BJ (cell line): ENCODE measurements around the gene TSTD2. TPM values are rescaled to one million over a fixed set of nuclear protein-coding genes. Genes with fewer than 3 reads are reported as not detected.

Experiments used
- CTCF ChIA-PET: fragments of 350-600 bp; formaldehyde crosslinking; extraction: SDS; loops from one replicate; lab custom pipeline; 2021; ENCODE audit warnings: antibody characterized with exemption, inconsistent platforms; lab: Yijun Ruan, JAX
- POLR2A ChIA-PET: fragments of 300-600 bp; sonication (Branson Sonifier 250); formaldehyde crosslinking; extraction: SDS; loops from one replicate; lab custom pipeline; 2021; ENCODE audit warnings: antibody characterized with exemption; lab: Charles Lee
- DNase-seq: peaks from one replicate; pipeline ENCODE4 v3.0.0-alpha.2; 2011; ENCODE audit warnings: low read depth
- H3K27me3 ChIP-seq: 2 replicates; pipeline ENCODE4 v1.6.0; 2011; ENCODE audit warnings: low read length; ENCODE audit not compliant: control insufficient read depth, insufficient read depth
- H3K36me3 ChIP-seq: 2 replicates; pipeline ENCODE4 v1.5.1; 2011; ENCODE audit warnings: low read length; ENCODE audit not compliant: control insufficient read depth, insufficient read depth
- H3K4me3 ChIP-seq: 2 replicates; pipeline ENCODE4 v1.5.1; 2011; ENCODE audit warnings: low read depth, mild to moderate bottlenecking, control low read depth, low read length
- CTCF ChIP-seq: IDR thresholded peaks from 2 replicates; pipeline ENCODE4 v1.5.1; 2011; ENCODE audit warnings: low read depth, mild to moderate bottlenecking, control low read depth, inconsistent platforms, low read length, moderate library complexity; ENCODE audit not compliant: insufficient read depth
- polyA plus RNA-seq: library from polyadenylated mRNA; depleted of rRNA; stranded (reverse); fragments of >200 nt; gene quantifications from 2 replicates; pipeline ENCODE4 v1.2.3, GENCODE V29; 2011

The TSTD2 gene
- polyA plus RNA-seq, 1 experiment, result 15.4 TPM

DNA sequence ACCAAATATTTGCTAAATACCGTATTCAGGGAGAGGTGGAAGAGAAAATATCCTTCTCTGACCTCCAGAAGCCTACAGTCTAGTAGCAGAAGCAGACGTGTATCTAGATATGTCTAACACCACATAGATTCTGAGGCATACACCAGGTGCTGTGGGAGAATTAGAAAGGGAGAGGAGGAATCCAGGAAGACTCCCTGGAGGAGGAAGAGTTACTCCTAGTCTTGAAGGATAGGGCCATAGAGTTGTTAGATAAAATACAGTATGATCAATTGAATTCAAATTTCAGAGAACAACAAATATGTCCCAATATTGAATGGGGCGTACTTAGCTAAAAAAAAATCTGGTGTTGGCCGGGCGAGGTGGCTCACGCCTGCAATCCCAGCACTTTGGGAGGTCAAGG, 73.0 kb downstream of the TSTD2 start:
- no peak for DNase-seq
- ChIA-PET CTCF (no interaction called here), POLR2A (no interaction called here)
- no peak overlapping the region for H3K4me3 ChIP-seq
- H3K27me3 ChIP-seq, result peaks cover 8% of the 10 kb centered on the region
- TF ChIP-seq CTCF, result no peak
- H3K36me3 ChIP-seq, result no peaks in the 10 kb centered on the region

DNA sequence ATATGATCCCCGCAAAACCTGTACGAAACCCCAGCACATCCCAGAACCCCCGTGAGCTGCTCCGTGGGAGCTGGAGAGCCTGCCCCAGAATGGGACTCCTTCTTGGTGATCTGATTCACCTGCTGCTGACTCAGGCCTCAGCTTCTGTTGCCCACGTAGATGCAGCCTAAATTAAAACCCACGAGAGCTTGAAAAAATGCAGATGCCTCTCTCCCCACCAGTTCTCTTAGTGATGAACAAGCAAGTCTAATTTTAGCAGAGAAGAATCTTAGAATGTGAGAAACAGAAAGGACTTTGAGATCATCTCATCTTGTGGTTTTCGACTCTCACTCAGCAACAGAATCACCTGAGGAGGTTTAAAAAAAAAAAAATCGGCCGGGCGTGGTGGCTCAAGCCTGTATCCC, 74.1 kb downstream of the TSTD2 start:
- H3K27me3 ChIP-seq, result peaks cover 11% of the 10 kb centered on the region
- TF ChIP-seq CTCF, result no peak
- H3K4me3 ChIP-seq, result no peak overlapping the region
- no peak for DNase-seq
- no peaks in the 10 kb centered on the region for H3K36me3 ChIP-seq
- POLR2A ChIA-PET, result no interaction called here
- CTCF ChIA-PET, result interaction anchor here (0.6 to 1.5 kb wide), 3 partner anchors 10 to 43 kb away, joined by 3 to 4 read pairs (median 3); no protein-coding TSS in a partner anchor

- POLR2A ChIA-PET, result no interaction called here
- CTCF ChIA-PET, result interaction anchor here (0.6 to 1.5 kb wide), 3 partner anchors 9 to 43 kb away, joined by 3 to 4 read pairs (median 3); no protein-coding TSS in a partner anchor
- no peak for TF ChIP-seq CTCF
- DNase-seq, result no peak
- no peaks in the 10 kb centered on the region for H3K36me3 ChIP-seq
- H3K4me3 ChIP-seq, result no peak overlapping the region
- peaks cover 11% of the 10 kb centered on the region for H3K27me3 ChIP-seq
These were observed 74.5 kb downstream of the TSTD2 start for GRCh38 chr9:97558701-97559101.

DNA sequence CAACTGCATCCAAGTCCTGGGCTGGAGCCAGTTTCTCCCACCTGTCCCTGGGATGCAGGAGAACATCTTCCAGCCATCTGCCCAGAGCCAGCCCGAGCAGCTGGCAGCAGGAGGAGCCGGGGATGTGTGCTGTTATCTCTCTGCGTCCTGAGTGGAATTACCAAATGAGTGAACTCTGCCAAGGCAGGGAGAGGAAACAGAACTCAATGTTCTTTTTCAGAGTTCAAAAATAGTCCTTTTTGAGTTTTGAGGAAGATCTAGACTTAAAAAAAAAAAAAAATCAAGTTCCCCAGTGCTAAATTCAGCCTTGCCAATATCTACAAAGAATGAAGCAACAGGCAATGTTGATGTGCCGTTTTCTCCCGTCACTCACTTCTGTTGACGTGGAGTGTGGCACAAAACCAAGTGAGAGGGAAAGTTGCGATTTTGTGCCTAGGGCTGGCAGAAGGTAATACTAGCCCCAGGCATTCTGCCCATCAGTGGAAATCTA, 75.5 kb downstream of the TSTD2 start:
- Histone ChIP-seq H3K4me3 (no peak overlapping the region), H3K36me3 (no peaks in the 10 kb centered on the region), H3K27me3 (peaks cover 13% of the 10 kb centered on the region)
- ChIA-PET POLR2A (no interaction called here), CTCF (interaction anchor here (1.5 to 1.6 kb wide), 2 partner anchors 8 to 41 kb away, joined by 3 to 6 read pairs; no protein-coding TSS in a partner anchor)
- no peak for TF ChIP-seq CTCF
- DNase-seq, result no peak

DNA sequence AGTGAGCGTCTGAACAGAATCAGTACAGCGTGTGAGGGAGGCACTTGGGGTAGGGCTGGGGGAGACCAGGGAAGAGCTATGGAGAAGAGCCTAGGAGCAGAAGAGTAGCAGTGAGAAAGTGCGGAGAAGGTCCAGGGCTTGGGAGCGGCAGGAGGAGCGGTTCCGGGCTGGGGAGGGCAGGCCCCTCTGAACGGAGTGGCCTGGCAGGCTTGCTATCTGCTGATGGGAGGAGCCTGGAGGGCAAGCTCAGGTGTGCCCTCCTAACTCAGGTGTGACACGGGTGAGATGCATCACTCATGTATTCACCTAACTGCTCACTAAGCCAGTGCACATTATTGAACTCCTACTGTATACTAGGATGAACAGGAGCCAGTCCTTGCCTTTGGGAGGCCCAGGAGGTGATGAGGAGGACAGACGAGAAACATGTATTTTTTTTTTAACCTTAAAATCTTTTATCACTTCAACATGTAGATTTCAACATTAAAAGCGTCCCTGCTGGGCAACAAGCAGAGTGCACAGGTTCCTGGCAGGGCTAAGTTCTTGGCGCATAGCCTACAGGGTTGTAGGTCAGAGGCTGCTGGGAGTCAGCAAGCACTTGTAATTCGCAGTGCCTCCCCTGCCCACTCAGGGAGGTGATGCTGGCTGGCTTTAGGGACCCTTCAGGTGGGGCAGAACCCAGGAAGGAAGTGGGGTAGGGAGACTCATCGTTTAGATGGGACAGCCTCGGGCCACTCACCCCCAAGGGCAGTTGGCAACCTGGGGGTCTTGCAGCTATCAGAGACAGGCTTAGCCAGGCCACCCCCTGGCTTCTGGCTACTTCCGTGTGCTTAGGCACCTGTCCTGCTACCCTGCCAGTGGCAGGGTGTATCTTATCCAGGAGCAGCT, 76.2 kb downstream of the TSTD2 start:
- POLR2A ChIA-PET, result no interaction called here
- H3K4me3 ChIP-seq, result no peak overlapping the region
- no peak for DNase-seq
- H3K36me3 ChIP-seq, result no peaks in the 10 kb centered on the region
- no peak for TF ChIP-seq CTCF
- peaks cover 13% of the 10 kb centered on the region for H3K27me3 ChIP-seq
- CTCF ChIA-PET, result interaction anchor here (0.6 to 1.6 kb wide), 4 partner anchors 11 to 66 kb away, joined by 3 to 6 read pairs (median 4); no protein-coding TSS in a partner anchor
